NK-92 (cell line): ENCODE data around the gene AHNAK.
"Not testable (repeated sequence)": the region's sequence is repeated elsewhere in the genome, so short reads cannot be mapped to it uniquely, and the experiment has no call there.

Experiments
- DNase-seq: peaks from one replicate; lab custom pipeline; 2025; ENCODE audit not compliant: unreplicated experiment; lab: John Stamatoyannopoulos, UW

AHNAK gene

GRCh38 chr11:62499311-62499943, 47.2 kb downstream of the AHNAK start:
- DNase-seq: not testable (repeated sequence)

GRCh38 chr11:62498492-62499286, 47.9 kb downstream of the AHNAK start:
- DNase-seq: no peak

- DNase-seq: no peak
Measured at GRCh38 chr11:62498031-62498430, 48.6 kb downstream of the AHNAK start.

- no peak for DNase-seq
Measured at GRCh38 chr11:62497132-62497801, 49.3 kb downstream of the AHNAK start.

GRCh38 chr11:62496676-62497075, 49.9 kb downstream of the AHNAK start:
- DNase-seq: no peak

GRCh38 chr11:62494246-62494645, 52.4 kb downstream of the AHNAK start:
- no peak for DNase-seq

GRCh38 chr11:62493801-62494200, 52.8 kb downstream of the AHNAK start:
- DNase-seq: no peak

- no peak for DNase-seq
Measured at GRCh38 chr11:62492586-62492985, 54.0 kb downstream of the AHNAK start.

GRCh38 chr11:62491571-62492329, 54.9 kb downstream of the AHNAK start:
- no peak for DNase-seq

GRCh38 chr11:62489204-62489603, 57.4 kb downstream of the AHNAK start:
- no peak for DNase-seq

- DNase-seq: no peak
Measured at GRCh38 chr11:62487738-62488551, 58.7 kb downstream of the AHNAK start.

- DNase-seq: no peak
Measured at GRCh38 chr11:62487136-62487535, 59.5 kb downstream of the AHNAK start.

- no peak for DNase-seq
Measured at GRCh38 chr11:62484352-62484751, 62.3 kb downstream of the AHNAK start.

- DNase-seq: no peak
Measured at GRCh38 chr11:62482753-62483152, 63.9 kb downstream of the AHNAK start.

GRCh38 chr11:62479631-62480201, 66.9 kb downstream of the AHNAK start:
- no peak for DNase-seq

GRCh38 chr11:62477927-62478326, 68.7 kb downstream of the AHNAK start:
- no peak for DNase-seq

GRCh38 chr11:62472063-62472884, 74.3 kb downstream of the AHNAK start:
- no peak for DNase-seq

GRCh38 chr11:62471603-62472002, 75.0 kb downstream of the AHNAK start:
- DNase-seq: no peak

GRCh38 chr11:62468577-62468976, 78.0 kb downstream of the AHNAK start:
- DNase-seq: no peak
